Activated B cell treated with CpG ODN at 0.5 μM for 24 hours (primary cell): ENCODE results near the gene MGAT3. TPM values are rescaled to one million over a fixed set of nuclear protein-coding genes. Genes with fewer than 3 reads are reported as not detected.

Experiments
- ATAC-seq: fragments of 200-7000 bp; cut with Tn5 transposase; one replicate; pipeline ENCODE4 v1.10.0; 2021; ENCODE audit warnings: low read depth, mild to moderate bottlenecking, moderate library complexity
- CTCF ChIA-PET: fragments of 350-600 bp; sonication (Branson Sonifier 250); formaldehyde crosslinking; loops from one replicate; lab custom pipeline; 2021; ENCODE audit warnings: antibody characterized with exemption; lab: Charles Lee
- POLR2A ChIA-PET: fragments of 350-600 bp; sonication (Branson Sonifier 250); formaldehyde crosslinking; loops from one replicate; lab custom pipeline; 2021; ENCODE audit warnings: antibody characterized with exemption; lab: Charles Lee
- DNase-seq: peaks from one replicate; pipeline ENCODE4 v3.0.0; 2022
- H3K27ac Mint-ChIP-seq: one replicate; pipeline ENCODE4 v1.8.0; 2020; ENCODE audit warnings: mixed read lengths
- H3K27me3 Mint-ChIP-seq: one replicate; pipeline ENCODE4 v1.8.0; 2021; ENCODE audit warnings: mixed read lengths
- H3K36me3 Mint-ChIP-seq: one replicate; pipeline ENCODE4 v1.8.0; 2021; ENCODE audit warnings: low read depth, mixed read lengths
- H3K4me1 Mint-ChIP-seq: one replicate; pipeline ENCODE4 v1.8.0; 2021; ENCODE audit warnings: mixed read lengths
- H3K4me3 Mint-ChIP-seq: one replicate; pipeline ENCODE4 v1.8.0; 2020; ENCODE audit warnings: mild to moderate bottlenecking, mixed read lengths
- H3K9me3 Mint-ChIP-seq: one replicate; pipeline ENCODE4 v1.8.0; 2020; ENCODE audit warnings: mixed read lengths
- intact Hi-C: fragments of 100-400 bp; cut with micrococcal nuclease; formaldehyde crosslinking; loops from one replicate; pipeline ENCODE4 v1.15.1; 2024
- total RNA-seq: library from RNA; stranded (reverse); gene quantifications from 2 replicates; pipeline ENCODE4 v1.2.3, GENCODE V29; 2022
- TF ChIP-seq, protein P1 (sequence below): fragments of 200-600 bp; IDR thresholded peaks from one replicate; pipeline ENCODE4 v1.8.0; 2022; ENCODE audit warnings: antibody characterized with exemption, mild to moderate bottlenecking

The MGAT3 gene
- total RNA-seq, 1 donor from 2014 or later: 43.4 TPM

DNA sequence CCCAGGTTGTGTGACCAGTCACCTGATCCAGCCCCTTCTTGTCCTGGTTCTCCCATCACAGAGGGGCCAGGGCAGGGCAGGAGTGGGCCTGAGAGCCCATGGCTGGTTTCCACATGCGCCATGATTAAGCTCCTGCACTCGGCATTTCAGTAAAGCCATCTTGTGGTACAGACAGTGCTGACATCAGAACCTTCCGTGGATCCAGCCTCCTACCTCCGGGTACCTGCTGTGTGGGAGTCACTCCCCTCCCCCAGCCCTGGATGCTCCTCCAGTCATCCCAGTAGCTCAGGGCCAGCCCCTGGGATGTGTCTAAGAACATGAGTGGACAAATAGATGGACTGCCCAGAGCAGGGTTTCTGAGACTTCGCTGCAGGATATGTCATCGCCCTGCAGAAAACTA, 22.1 kb upstream of the MGAT3 start:
- Mint-ChIP-seq H3K4me3 (no peak overlapping the region), H3K9me3 (no peaks in the 10 kb centered on the region), H3K4me1 (peaks cover 29% of the 10 kb centered on the region), H3K27me3 (no peaks in the 10 kb centered on the region), H3K36me3 (peaks cover 38% of the 10 kb centered on the region), H3K27ac (no peak overlapping the region)
- TF ChIP-seq, protein P1, sequence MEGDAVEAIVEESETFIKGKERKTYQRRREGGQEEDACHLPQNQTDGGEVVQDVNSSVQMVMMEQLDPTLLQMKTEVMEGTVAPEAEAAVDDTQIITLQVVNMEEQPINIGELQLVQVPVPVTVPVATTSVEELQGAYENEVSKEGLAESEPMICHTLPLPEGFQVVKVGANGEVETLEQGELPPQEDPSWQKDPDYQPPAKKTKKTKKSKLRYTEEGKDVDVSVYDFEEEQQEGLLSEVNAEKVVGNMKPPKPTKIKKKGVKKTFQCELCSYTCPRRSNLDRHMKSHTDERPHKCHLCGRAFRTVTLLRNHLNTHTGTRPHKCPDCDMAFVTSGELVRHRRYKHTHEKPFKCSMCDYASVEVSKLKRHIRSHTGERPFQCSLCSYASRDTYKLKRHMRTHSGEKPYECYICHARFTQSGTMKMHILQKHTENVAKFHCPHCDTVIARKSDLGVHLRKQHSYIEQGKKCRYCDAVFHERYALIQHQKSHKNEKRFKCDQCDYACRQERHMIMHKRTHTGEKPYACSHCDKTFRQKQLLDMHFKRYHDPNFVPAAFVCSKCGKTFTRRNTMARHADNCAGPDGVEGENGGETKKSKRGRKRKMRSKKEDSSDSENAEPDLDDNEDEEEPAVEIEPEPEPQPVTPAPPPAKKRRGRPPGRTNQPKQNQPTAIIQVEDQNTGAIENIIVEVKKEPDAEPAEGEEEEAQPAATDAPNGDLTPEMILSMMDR: no peak
- no peak for DNase-seq
- CTCF ChIA-PET: interaction anchor here (0.6 to 2.9 kb wide), 3 partner anchors 12 to 78 kb away, joined by 3 to 12 read pairs (median 3); no protein-coding TSS in a partner anchor
- ATAC-seq: no peak
- intact Hi-C loops: no loop called here
- POLR2A ChIA-PET: interaction anchor here (1.1 kb wide), 1 partner anchor 13 kb away, joined by 3 read pairs; no protein-coding TSS in a partner anchor

DNA sequence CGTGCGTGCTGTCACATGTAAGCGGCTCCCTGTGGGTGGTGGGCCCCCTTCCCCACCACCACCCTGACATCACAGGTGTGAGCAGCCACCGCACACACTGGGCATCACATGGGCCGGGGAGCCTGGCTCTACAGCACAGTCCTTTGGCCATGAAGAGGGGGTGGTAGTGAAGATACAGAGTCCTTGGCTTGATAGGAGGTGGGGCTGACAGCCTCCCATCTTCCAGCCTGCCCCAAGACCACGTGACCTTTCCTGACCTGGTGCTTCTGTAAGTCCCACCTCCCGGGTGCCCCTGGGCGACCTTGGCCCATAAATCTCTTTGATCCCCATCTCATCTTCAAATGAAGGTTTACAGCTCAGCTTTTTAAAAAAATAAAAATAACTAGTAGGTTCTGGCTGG, 21.2 kb upstream of the MGAT3 start:
- intact Hi-C loops: no loop called here
- H3K36me3 Mint-ChIP-seq: peaks cover 29% of the 10 kb centered on the region
- TF ChIP-seq, protein P1: no peak
- H3K4me1 Mint-ChIP-seq: peaks cover 31% of the 10 kb centered on the region
- CTCF ChIA-PET: interaction anchor here (2.9 kb wide), 1 partner anchor 58 kb away, joined by 12 read pairs; no protein-coding TSS in a partner anchor
- ATAC-seq (no peak), DNase-seq (no peak)
- H3K27me3 Mint-ChIP-seq: no peaks in the 10 kb centered on the region
- no peak overlapping the region for H3K4me3 Mint-ChIP-seq
- H3K9me3 Mint-ChIP-seq: no peaks in the 10 kb centered on the region
- no peak overlapping the region for H3K27ac Mint-ChIP-seq
- POLR2A ChIA-PET: no interaction called here

DNA sequence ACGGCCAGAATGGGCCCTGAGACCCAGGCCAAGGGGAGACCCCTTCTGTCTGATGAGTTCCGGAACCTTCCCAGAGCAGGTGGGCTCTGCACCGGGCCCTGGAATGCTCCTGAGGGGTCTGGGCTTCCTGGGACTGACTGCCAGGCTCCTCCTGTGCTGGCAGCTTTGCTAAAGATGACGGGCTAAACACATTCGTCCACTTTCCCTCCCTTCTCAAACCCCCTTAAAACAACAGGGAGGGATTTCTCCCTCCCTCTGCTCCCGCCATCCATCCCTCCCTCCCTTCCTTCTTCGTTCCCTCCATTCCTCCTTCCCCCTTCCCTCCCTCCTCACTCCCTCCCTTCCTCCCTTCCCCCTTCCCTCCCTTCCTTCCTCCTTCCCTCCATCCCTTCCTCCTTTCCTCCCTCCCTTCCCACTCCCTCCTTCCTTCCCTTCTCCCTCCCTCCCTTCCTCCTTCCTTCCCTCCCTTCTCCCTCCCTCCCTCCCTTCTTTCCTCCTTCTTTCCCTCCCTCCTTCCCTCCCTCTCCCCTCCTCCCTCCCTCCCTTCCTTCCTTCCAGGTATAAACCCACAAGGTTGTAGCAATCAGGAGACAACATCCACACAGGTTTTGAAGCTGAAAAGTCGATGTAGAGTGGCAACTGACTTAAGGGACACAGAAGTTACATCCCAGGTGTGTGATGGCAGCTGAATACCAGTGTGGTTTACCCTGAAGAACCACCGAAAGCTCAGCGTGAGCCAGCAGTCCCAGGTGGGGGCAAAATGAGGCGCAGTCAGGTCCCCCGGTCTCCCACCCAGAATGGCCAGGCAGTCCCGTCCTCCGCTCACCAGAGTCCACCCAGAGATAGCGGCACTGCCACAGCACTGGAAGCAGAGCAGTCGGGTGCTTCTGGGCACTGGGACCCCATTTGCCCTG, 18.8 kb upstream of the MGAT3 start:
- no peaks in the 10 kb centered on the region for H3K27me3 Mint-ChIP-seq
- H3K36me3 Mint-ChIP-seq: peaks cover 5% of the 10 kb centered on the region
- ChIA-PET POLR2A (interaction anchor here (0.6 to 1.9 kb wide), 14 partner anchors 9 to 91 kb away, joined by 3 to 10 read pairs (median 4); partner anchors contain the start of genes ATF4 and MIEF1), CTCF (interaction anchor here (0.6 to 3.1 kb wide), 13 partner anchors 9 to 85 kb away, joined by 3 to 15 read pairs (median 4); partner anchors contain the start of genes ATF4 and TAB1)
- H3K4me3 Mint-ChIP-seq: no peak overlapping the region
- H3K4me1 Mint-ChIP-seq: peaks cover 49% of the 10 kb centered on the region
- TF ChIP-seq, protein P1: no peak
- H3K27ac Mint-ChIP-seq: no peak overlapping the region
- no peaks in the 10 kb centered on the region for H3K9me3 Mint-ChIP-seq
- no peak for DNase-seq
- intact Hi-C loops: loop anchor here (1.0 kb wide), 4 partner anchors 8 to 76 kb away; no protein-coding TSS in a partner anchor
- ATAC-seq: no peak

DNA sequence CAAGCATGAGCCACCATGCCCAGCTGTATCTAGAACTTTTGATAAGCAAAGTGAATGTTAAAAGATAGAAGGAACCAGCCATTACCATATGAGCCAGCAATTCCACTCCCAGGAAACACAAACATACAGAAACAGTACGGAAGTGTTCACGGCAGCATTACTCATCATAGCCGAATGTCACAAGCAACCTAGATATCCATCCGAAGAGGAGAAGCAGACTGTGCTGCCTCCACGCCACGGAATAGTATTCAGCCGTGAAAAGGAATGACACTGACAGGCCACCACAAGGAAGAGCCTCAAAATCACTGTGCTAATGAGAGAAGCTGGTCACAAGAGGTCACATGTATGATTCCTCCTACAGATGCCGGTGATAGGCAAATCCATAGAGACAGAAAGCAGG, 17.6 kb upstream of the MGAT3 start:
- DNase-seq: no peak
- Mint-ChIP-seq H3K9me3 (no peaks in the 10 kb centered on the region), H3K27me3 (no peaks in the 10 kb centered on the region), H3K27ac (no peak overlapping the region), H3K4me1 (peaks cover 56% of the 10 kb centered on the region), H3K4me3 (peak overlapping the region; percentile 22), H3K36me3 (peaks cover 2% of the 10 kb centered on the region)
- ChIA-PET CTCF (interaction anchor here (1.2 to 3.1 kb wide), 2 partner anchors 56 to 75 kb away, joined by 3 to 15 read pairs; no protein-coding TSS in a partner anchor), POLR2A (interaction anchor here (1.0 to 3.4 kb wide), 7 partner anchors 8 to 90 kb away, joined by 3 to 10 read pairs (median 4); partner anchors contain the start of genes ATF4 and MIEF1)
- intact Hi-C loops: no loop called here
- ATAC-seq: no peak
- TF ChIP-seq, protein P1: no peak

DNA sequence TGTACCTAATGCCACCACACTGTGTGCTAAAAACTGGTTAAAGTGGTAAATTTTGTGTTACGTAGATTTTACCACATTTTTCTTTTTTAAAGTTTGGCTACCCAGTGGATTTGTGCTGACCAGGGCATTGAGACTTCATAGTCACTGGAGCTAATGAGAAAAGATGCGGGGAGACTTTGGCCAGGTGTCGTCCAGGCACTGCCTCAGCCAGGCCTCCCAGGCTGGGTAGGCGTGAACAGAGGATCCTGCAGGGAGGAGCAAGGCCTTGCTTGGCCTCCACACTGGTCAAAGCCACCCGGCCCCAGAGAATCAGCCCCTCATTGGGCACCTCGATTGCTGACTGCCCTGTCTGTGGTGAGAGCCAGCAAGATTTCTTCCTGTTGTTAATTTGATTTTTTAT, 13.4 kb upstream of the MGAT3 start:
- Mint-ChIP-seq H3K27me3 (no peaks in the 10 kb centered on the region), H3K4me1 (peaks cover 80% of the 10 kb centered on the region), H3K27ac (no peak overlapping the region), H3K9me3 (no peaks in the 10 kb centered on the region), H3K36me3 (peaks cover 2% of the 10 kb centered on the region), H3K4me3 (no peak overlapping the region)
- CTCF ChIA-PET: interaction anchor here (1.6 kb wide), 1 partner anchor 86 kb away, joined by 3 read pairs; no protein-coding TSS in a partner anchor
- no peak for DNase-seq
- intact Hi-C loops: no loop called here
- no peak for ATAC-seq
- POLR2A ChIA-PET: interaction anchor here (0.7 to 1.2 kb wide), 4 partner anchors 9 to 459 kb away, joined by 4 to 8 read pairs (median 4); partner anchors contain the start of gene ATF4
- TF ChIP-seq, protein P1: no peak
